Left renal cortex interstitium (tissue), 4 donors: ENCODE data around the gene CCR2. TPM values are rescaled to one million over a fixed set of nuclear protein-coding genes. Genes with fewer than 3 reads are reported as not detected.
"Not testable (repeated sequence)": the region's sequence is repeated elsewhere in the genome, so short reads cannot be mapped to it uniquely, and the experiment has no call there.

Experiments used
- DNase-seq, 4 donors: peaks; one replicate each; pipeline ENCODE4 v3.0.0-alpha.2; 2013; ENCODE audit warnings: low read depth in 4 of 4, low spot score in 2 of 4, missing footprints in 1 of 4
- polyA plus RNA-seq, 4 donors: library from polyadenylated mRNA; unstranded; fragments of 120-200 nt; gene quantifications; one replicate each; pipeline ENCODE4 v1.2.1, GENCODE V29; 2013; ENCODE audit not compliant: insufficient read length in 4 of 4

The CCR2 gene
- polyA plus RNA-seq, 4 donors = 0.51 to 1.9 (median 1.7) TPM

GRCh38 chr3:46374755-46375154, 20.8 kb downstream of the CCR2 start:
- no peak for DNase-seq

- DNase-seq = no peak
These were observed 21.3 kb downstream of the CCR2 start for GRCh38 chr3:46375218-46375617.

GRCh38 chr3:46375814-46376213, 21.9 kb downstream of the CCR2 start:
- DNase-seq = no peak

- DNase-seq = peak in 3 of 4 donors; percentile 34 to 38 (median 37)
These were observed 24.6 kb downstream of the CCR2 start for GRCh38 chr3:46378426-46378942.

GRCh38 chr3:46380471-46381221, 26.7 kb downstream of the CCR2 start:
- DNase-seq = no peak

GRCh38 chr3:46381625-46382024, 27.7 kb downstream of the CCR2 start:
- no peak for DNase-seq

DNA sequence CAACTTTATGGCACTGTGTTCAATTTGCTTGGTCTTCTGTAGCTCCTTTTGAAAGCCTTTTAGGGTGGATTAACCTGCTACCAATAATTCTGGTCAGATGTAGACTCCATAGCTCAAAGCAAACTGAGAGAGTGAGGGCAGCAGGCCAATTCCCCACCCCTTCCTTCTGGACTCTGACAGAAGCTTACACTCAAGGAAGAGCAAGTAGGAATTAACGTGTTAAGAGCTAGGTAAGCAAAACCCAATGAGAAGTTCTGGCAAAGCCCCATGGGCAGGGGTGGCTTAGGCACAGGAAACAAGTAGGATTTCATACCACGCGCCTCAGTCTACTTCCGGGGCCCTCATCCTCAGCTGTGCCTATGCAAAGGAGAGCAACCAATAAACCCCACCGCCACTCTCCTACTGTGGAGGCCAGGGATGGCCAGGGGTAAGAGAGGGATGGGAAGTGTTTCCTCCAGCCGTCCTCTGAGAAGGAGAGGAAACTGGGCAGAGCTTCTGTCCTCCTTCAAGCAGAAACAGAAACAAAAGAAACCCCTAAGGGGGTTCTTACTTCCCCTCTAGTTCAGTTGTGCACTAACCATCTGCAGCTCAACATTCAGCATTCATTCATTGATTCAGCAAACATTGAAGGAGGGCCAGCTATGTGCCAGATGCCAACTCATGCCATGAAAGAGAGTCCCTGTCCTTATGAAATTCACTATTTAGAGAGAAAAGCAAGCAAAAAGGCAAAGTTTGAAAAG, 29.5 kb downstream of the CCR2 start:
- no peak for DNase-seq

DNA sequence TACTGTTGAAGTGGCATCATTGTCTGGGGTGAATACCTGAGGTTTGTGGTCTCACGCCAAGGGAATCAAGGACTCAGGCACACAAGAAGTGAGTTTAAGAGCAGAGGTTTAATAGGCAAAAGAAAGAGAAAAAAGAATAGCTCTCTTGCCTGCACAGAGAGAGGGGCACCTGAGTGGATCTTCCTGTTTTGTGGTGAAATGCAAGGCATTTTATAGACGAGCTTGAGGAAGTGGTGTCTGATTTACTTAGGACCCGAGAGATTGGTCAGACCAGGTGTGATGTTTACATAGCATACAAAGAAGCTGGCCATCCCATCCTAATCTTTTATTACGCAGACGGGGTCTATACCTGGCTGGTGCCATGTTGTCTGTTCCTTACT, 30.0 kb downstream of the CCR2 start:
- DNase-seq = no peak

DNA sequence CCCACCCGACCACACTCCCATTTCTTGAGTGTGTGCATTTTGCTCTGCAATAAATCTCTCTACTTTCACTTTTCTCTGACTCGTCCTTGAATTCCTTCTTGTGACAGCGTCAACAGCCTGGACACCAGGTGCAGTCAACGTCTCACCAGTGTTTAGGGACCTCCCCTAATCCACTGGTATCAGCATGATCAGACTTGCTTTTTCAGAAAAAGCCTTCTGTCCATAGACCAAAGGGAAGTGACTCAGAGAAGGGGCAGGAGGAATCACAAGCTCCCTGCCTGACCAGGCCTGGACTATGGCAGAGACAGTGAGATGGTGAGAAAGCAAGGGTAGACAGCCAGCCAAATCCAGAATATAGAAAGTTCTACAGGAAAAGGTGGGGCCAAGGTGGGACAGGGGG, 32.3 kb downstream of the CCR2 start:
- DNase-seq = no peak

- DNase-seq = not testable (repeated sequence)
These were observed 34.9 kb downstream of the CCR2 start for GRCh38 chr3:46388847-46389246.

- DNase-seq = no peak
These were observed 35.4 kb downstream of the CCR2 start for GRCh38 chr3:46389306-46389705.

DNA sequence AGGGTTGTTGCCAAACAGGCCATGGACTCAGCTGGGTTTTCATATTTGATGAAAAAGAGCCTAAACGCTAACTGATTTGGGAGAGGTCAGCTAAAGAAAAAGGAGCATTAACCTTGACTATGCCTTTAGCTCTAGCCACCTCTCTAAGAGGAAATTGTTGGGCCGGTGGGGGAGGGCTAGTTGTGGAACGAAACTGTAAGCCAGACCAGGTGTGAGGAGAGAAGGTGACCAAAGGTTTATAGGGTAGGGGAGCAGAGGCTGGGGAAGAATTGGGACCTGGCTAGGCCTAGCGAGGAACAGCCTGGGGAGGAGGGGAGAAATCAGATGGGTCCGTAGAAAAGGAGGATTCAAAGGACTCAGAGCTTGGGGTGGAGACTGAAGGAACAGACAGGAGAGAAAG, 37.6 kb downstream of the CCR2 start:
- not testable (repeated sequence) for DNase-seq

- no peak for DNase-seq
These were observed 39.1 kb downstream of the CCR2 start for GRCh38 chr3:46393011-46393410.

- no peak for DNase-seq
These were observed 39.9 kb downstream of the CCR2 start for GRCh38 chr3:46393554-46394434.

DNA sequence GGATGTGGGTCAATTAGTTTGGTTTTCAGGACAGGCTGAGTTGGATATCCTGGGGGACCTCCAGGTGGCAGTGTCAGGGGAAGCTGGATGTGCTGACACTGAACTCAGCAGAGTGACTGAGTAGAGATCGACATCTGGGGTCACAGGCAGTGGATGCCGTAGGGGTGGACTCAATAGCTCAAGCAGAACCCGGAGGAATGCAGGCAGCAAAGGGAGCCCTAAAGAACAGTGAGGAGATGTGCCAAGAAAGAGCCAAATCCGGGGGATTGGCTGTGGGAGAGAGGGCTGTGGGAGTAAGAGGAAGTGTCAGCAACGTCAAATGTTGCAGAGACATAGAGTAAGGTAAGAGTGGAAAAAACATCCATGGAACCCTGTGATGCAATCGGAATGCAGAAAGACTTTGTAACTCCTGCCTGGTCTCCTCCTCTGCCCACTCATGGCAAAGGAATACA, 41.3 kb downstream of the CCR2 start:
- no peak for DNase-seq

DNA sequence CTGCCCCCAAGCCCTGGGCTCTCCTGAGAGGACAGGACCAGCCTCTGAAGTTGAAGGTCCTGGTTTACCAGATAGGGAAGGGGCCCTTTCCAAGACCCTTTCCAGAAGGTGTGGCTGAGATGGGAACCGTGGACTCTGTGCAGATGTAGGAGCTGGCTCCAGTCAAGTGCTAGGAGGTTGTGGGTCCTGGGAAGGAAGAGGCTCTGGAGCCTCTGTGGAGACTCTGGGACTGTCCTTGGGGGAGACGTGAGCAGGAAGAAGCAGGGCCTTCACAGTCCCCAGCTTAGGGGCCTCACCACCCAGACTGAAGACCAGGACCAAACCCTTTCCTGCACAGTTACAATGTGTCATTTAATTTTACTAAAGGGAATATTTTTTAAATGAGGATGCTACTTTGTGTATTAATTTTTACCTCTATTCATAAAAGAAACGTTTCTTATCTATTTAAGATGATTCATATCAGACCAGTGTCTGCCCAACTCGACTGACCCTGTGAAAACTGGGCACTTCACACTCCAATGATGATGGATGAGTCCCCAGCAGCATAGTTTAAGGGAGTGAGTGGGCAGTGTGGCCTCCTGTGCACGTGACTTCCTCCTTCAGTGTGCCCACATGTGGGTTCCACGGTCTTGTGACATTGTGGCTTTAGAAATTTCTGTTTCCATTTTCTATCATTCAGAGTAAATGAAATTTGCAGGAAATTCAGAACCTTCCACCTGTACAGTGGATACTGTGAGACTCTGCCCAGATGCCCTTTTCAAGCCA, 42.0 kb downstream of the CCR2 start:
- DNase-seq = no peak

DNA sequence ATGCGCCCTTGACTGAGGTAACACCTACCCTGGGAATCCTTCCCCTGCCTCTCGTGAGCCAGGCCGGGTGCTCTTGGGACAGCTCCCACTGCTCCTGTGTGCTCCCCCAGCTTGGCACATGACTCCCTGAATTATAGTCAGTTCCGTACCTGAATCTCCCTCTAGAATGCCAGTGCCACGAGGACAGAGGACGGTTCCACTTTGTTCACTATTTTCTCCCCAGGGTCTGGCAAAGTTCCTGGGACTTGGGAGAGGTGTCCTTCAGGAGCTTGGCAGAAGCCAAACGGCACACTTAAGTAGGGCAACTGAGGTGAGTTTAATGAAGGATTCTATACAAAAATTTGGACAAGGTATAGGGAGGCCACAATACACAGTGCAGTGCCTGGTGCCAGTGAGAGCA, 43.2 kb downstream of the CCR2 start:
- DNase-seq = no peak

- no peak for DNase-seq
These were observed 44.5 kb downstream of the CCR2 start for GRCh38 chr3:46398186-46398955.

DNA sequence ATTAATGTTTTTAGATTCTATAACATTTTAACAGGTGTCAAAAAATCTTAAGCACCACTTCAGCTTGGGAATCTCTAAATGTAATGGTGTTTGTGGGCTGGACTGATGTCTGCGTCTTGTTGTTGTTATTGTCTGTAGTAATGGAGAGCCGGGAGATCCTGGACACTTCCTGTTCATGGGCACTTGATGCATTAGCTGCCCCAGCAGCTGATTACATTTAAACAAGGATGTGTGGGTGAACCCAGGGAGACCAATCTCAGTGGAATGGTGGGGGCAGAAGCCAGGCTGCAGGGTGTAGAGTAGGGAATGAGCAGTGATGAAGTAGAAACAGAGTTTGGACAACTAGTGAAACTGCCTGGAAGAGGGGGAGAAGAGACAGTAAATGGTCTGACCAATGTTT, 45.2 kb downstream of the CCR2 start:
- no peak for DNase-seq
